Esophagus squamous epithelium (tissue), 5 donors: ENCODE measurements around the gene MAD1L1. TPM values are rescaled to one million over a fixed set of nuclear protein-coding genes. Genes with fewer than 3 reads are reported as not detected.

Experiments
- DNase-seq: peaks from one replicate; lab custom pipeline; 2025; lab: John Stamatoyannopoulos, UW
- H3K27ac ChIP-seq, 4 donors: fragments of 200-600 bp; sonication (generic); one replicate each; pipeline ENCODE4 v1.5.1; 2016 to 2019; ENCODE audit warnings: mild to moderate bottlenecking in 1 of 4
- H3K27me3 ChIP-seq, 4 donors: fragments of 200-600 bp; sonication (generic); 1 replicate in 3 of 4; 2 replicates in 1 of 4; pipeline versions ENCODE4 v1.5.1 to v1.6.0; 2017 to 2021; ENCODE audit warnings: antibody characterized with exemption in 1 of 4
- H3K36me3 ChIP-seq, 3 donors: fragments of 200-600 bp; sonication (generic); one replicate each; pipeline ENCODE4 v1.5.1; 2016 to 2019
- H3K4me1 ChIP-seq, 3 donors: fragments of 200-600 bp; sonication (generic); one replicate each; pipeline ENCODE4 v1.5.1; 2017 to 2019
- H3K4me3 ChIP-seq, 4 donors: fragments of 200-600 bp; sonication (generic); 1 replicate in 3 of 4; 2 replicates in 1 of 4; pipeline ENCODE4 v1.5.1; 2016 to 2019; ENCODE audit warnings: mild to moderate bottlenecking in 2 of 4, moderate library complexity in 1 of 4
- H3K9me3 ChIP-seq, 3 donors: fragments of 200-600 bp; sonication (generic); one replicate each; pipeline ENCODE4 v1.5.1; 2016 to 2019
- CTCF ChIP-seq, 6 experiments: fragments of 450-650 bp in 4 of 6; fragments of 200-600 bp in 2 of 6; sonication (generic) in 2 of 6; IDR thresholded peaks; one replicate each; pipeline ENCODE4 v1.5.1; 2016 to 2019; ENCODE audit warnings: antibody characterized with exemption in 6 of 6, mild to moderate bottlenecking in 4 of 6, moderate library complexity in 4 of 6
- POLR2A ChIP-seq, 4 donors: fragments of 450-650 bp; IDR thresholded peaks; one replicate each; pipeline ENCODE4 v1.6.1; 2017; ENCODE audit warnings: antibody characterized with exemption in 4 of 4, mild to moderate bottlenecking in 4 of 4, moderate library complexity in 3 of 4
- WGBS, 2 donors: methylation state at CpG; one replicate each; pipeline ENCODE4 v1.1.5; 2018; 5-methylcytosine and 5-hydroxymethylcytosine counted together
- intact Hi-C: fragments of 100-400 bp; cut with DNase I; formaldehyde crosslinking; loops from one replicate; pipeline ENCODE4 v1.15.0; 2022
- total RNA-seq, 4 donors: library from RNA; depleted of rRNA; stranded (reverse); fragments of >200 nt; gene quantifications; one replicate each; pipeline ENCODE4 v1.1.0, GENCODE V29; 2016
- donor health status: DM: yes; HTN: yes; CAD: no.

Gene MAD1L1
- total RNA-seq, 4 donors from 2014 or later = 16.6 to 40.4 (median 30.2) TPM

DNA sequence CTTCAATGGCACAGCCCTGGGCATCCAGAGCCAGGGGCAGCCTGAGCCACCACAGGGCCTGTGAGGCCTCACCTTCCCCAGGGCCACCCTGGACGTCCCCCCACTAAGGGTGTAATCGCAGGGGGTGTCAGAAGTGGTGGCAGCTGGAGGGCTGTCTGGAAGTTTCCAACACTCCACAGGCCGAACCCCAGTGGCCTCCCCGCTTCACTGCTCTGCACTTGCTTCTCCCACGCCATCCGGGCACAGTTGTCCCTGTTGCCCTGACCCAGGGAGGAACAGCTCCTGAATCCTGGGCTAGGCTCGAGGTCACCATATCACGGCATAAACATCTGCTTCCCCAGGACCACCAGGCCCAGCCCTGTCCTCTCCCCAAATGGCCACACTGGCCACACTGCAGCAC, 276.6 kb downstream of the MAD1L1 start:
- 100% methylated on average over 2 to 3 of the region's 8 CpGs for WGBS, 2 donors
- TF ChIP-seq POLR2A (IDR thresholded peaks at IDR 0.05) = no peak
- Histone ChIP-seq H3K4me1 (peaks cover 0 to 5% (median 0%) of the 10 kb centered on the region in 3 donors), H3K27me3 (no peaks in the 10 kb centered on the region), H3K27ac (no peak overlapping the region), H3K36me3 (peaks cover 0 to 12% (median 0%) of the 10 kb centered on the region in 3 donors), H3K9me3 (no peaks in the 10 kb centered on the region), H3K4me3 (no peak overlapping the region)
- DNase-seq = no peak
- intact Hi-C loops = no loop called here

DNA sequence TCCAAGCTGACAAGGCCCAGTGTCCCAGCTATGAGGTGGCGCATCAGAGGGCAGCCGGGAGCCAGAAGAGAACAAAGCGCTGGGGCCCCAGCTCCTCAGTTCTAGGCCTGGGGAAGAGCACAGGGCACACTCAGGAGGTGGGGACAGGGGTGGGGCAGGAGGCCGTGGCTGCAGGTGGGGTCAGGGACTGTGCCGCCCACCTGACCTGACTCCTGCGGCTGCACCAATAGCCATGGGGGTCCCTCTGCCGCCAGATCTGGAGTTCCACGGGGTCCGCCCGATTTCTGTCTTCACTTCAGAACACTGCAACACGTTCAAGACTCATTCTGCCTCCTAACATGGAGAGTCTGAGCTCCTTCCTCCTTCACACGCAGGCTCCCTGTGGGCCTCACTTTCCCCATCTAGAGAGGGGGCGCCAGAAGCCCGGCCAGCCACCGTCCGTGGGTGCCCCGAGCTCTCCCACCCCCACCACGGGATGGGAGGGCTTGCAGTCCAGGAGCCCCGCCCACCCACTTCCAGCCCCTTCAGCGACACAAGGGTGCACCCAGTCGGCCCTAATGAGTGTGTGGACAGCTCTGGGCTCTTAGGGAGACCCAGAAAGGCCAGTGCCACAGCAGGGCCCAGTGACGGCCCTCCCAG, 278.3 kb downstream of the MAD1L1 start:
- Histone ChIP-seq H3K27me3 (no peaks in the 10 kb centered on the region), H3K4me1 (peaks cover 0 to 9% (median 0%) of the 10 kb centered on the region in 3 donors), H3K36me3 (peaks cover 0 to 16% (median 0%) of the 10 kb centered on the region in 3 donors), H3K4me3 (no peak overlapping the region), H3K27ac (no peak overlapping the region), H3K9me3 (no peaks in the 10 kb centered on the region)
- no peak for DNase-seq
- intact Hi-C loops = no loop called here
- TF ChIP-seq POLR2A (IDR thresholded peaks at IDR 0.05) (no peak), CTCF (IDR thresholded peaks at IDR 0.05) (no peak)
- WGBS, 2 donors = 60 to 80% methylated on average over 1 to 12 of the region's 22 CpGs

DNA sequence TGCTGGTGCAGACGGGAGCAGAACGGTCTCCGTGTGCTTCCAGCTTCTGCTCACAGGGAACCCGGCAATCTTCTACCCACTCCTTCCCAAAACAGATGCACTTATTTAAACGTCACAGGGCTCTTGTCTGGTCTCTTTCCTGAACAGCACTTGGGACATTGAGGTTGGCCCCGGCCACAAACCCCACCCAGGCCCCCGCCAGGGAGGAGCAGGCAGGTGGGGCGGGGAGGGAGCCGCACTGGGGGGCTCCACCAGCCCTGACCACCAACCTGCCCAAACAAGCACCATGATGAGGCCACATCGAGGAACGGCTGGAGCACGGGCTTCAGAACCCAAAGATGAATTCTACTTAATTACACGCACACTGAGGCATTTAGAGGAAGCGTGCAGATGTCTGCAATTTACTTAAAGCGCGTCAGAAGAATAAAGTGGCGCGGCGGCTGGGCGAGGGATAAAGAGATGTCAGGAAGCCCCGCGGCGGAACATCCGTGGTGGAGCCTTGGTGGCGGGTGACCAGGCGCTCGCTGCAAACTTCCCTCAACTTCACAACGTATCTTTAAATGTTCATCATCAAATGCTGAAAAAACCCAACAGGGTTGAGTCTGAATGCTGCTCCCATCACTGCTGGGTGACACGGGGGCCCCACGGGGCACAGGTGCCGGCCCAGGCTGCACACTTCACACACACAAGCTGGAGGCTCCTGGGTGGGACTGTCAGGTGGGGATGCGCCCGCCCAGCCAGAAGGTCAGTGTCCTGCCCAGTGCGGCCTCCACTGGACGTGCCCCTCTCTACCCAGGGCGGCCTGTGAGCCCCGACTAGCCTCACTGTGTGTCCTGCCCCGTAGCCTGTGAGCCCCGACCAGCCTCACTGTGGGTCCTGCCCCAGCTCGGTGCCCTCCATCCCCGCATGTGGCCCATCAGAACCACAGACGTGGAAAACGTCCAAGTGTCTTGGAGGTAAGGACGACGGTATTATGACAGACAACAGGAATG, 279.2 kb downstream of the MAD1L1 start:
- intact Hi-C loops = no loop called here
- Histone ChIP-seq H3K4me3 (no peak overlapping the region), H3K36me3 (peaks cover 0 to 16% (median 0%) of the 10 kb centered on the region in 3 donors), H3K9me3 (no peaks in the 10 kb centered on the region), H3K4me1 (peaks cover 0 to 12% (median 0%) of the 10 kb centered on the region in 3 donors), H3K27ac (no peak overlapping the region), H3K27me3 (no peaks in the 10 kb centered on the region)
- 88 to 92% methylated on average over 20 to 23 of the region's 45 CpGs for WGBS, 2 donors
- TF ChIP-seq POLR2A (IDR thresholded peaks at IDR 0.05) = no peak
- no peak for TF ChIP-seq CTCF (IDR thresholded peaks at IDR 0.05)
- DNase-seq = no peak

GRCh38 chr7:1952781-1953180, 280.0 kb downstream of the MAD1L1 start:
- no peaks in the 10 kb centered on the region for H3K9me3 ChIP-seq
- peaks cover 0 to 16% (median 0%) of the 10 kb centered on the region in 3 donors for H3K36me3 ChIP-seq
- TF ChIP-seq CTCF (IDR thresholded peaks at IDR 0.05) (no peak), POLR2A (IDR thresholded peaks at IDR 0.05) (no peak)
- H3K27me3 ChIP-seq = no peaks in the 10 kb centered on the region
- DNase-seq = no peak
- 86 to 100% methylated on average over 3 of the region's 15 CpGs for WGBS, 2 donors
- intact Hi-C loops = no loop called here
- H3K27ac ChIP-seq = no peak overlapping the region
- H3K4me1 ChIP-seq = peaks cover 0 to 19% (median 0%) of the 10 kb centered on the region in 3 donors
- no peak overlapping the region for H3K4me3 ChIP-seq

DNA sequence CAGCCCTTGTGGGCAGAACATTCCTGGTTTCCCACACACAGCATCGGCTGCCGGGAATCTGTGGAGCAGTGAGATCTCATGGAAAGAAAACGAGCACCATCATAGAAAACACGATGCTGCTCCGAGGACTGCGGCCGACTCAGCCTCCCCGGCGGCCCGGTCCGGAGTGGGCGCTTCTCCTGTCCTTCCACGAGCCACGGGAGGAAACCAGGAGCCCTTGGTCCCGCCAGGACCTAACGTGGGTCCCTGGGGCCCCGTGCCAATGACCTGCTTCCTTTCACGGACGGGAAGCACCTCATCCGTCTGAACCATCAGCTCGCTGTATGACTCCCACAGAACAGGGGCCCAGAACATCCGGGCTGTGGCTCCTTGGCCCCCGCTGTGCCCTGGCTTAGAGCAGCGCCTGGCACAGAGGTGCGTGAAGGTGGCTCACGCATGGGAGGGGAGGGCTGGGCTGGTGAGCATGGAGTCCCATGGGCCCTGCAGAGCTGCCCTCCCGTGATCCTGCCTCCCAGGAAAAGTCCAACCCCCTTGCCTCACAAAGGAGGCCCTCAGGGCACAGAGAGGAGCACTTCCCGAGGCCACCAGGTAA, 280.5 kb downstream of the MAD1L1 start:
- 95% methylated on average over 8 to 14 of the region's 28 CpGs for WGBS, 2 donors
- no peak for DNase-seq
- Histone ChIP-seq H3K9me3 (no peaks in the 10 kb centered on the region), H3K36me3 (peaks cover 0 to 14% (median 0%) of the 10 kb centered on the region in 3 donors), H3K4me1 (peaks cover 0 to 22% (median 0%) of the 10 kb centered on the region in 3 donors), H3K4me3 (no peak overlapping the region), H3K27me3 (no peaks in the 10 kb centered on the region), H3K27ac (no peak overlapping the region)
- TF ChIP-seq POLR2A (IDR thresholded peaks at IDR 0.05) (no peak), CTCF (IDR thresholded peaks at IDR 0.05) (no peak)
- intact Hi-C loops = no loop called here
